GM18498 (cell line): ENCODE data around the gene RAD23B.
"Not testable (repeated sequence)": the region's sequence is repeated elsewhere in the genome, so short reads cannot be mapped to it uniquely, and the experiment has no call there.

Experiments used
- ATAC-seq: cut with Tn5 transposase; IDR thresholded peaks from one replicate; pipeline ENCODE4 v1.9.1; 2021; ENCODE audit warnings: mild to moderate bottlenecking, moderate library complexity; ENCODE audit not compliant: unreplicated experiment

Gene RAD23B

GRCh38 chr9:107282759-107283622 is at the start of gene RAD23B:
TSS of gene RAD23B (plus strand) at chr9:107283279. CDS start at chr9:107283630, 351 bp downstream.
- peak; percentile 90 for ATAC-seq

- no peak for ATAC-seq
Measured at GRCh38 chr9:107235765-107236442, 47.2 kb upstream of the RAD23B start.

GRCh38 chr9:107237873-107238272 is 45.2 kb upstream of the RAD23B start:
- no peak for ATAC-seq

GRCh38 chr9:107239474-107239873 is 43.6 kb upstream of the RAD23B start:
- no peak for ATAC-seq

GRCh38 chr9:107240260-107240659 is 42.8 kb upstream of the RAD23B start:
- no peak for ATAC-seq

GRCh38 chr9:107242073-107243030 is 40.7 kb upstream of the RAD23B start:
- no peak for ATAC-seq

GRCh38 chr9:107243742-107244141 is 39.3 kb upstream of the RAD23B start:
- peak; percentile 77 for ATAC-seq

- no peak for ATAC-seq
Measured at GRCh38 chr9:107246259-107247254, 36.5 kb upstream of the RAD23B start.

- ATAC-seq, result no peak
Measured at GRCh38 chr9:107248714-107249113, 34.4 kb upstream of the RAD23B start.

- no peak for ATAC-seq
Measured at GRCh38 chr9:107249131-107249533, 33.9 kb upstream of the RAD23B start.

GRCh38 chr9:107249665-107250285 is 33.3 kb upstream of the RAD23B start:
- ATAC-seq, result no peak

- no peak for ATAC-seq
Measured at GRCh38 chr9:107251756-107252322, 31.2 kb upstream of the RAD23B start.

GRCh38 chr9:107258919-107259318 is 24.2 kb upstream of the RAD23B start:
- no peak for ATAC-seq

GRCh38 chr9:107259751-107260313 is 23.2 kb upstream of the RAD23B start:
- not testable (repeated sequence) for ATAC-seq

- peak; percentile 100 for ATAC-seq
Measured at GRCh38 chr9:107260437-107261081, 22.5 kb upstream of the RAD23B start.

GRCh38 chr9:107261106-107261505 is 22.0 kb upstream of the RAD23B start:
- no peak for ATAC-seq

GRCh38 chr9:107263289-107263688 is 19.8 kb upstream of the RAD23B start:
- ATAC-seq, result no peak
